H1 (cell line): ENCODE measurements around the gene ROR1. TPM values are rescaled to one million over a fixed set of nuclear protein-coding genes. Genes with fewer than 3 reads are reported as not detected.

Experiments used
- CTCF ChIA-PET: fragments of 300-600 bp; sonication (Branson Sonifier 250); formaldehyde crosslinking; loops from one replicate; lab custom pipeline; 2021; ENCODE audit not compliant: partially characterized antibody; lab: Charles Lee
- POLR2A ChIA-PET: fragments of 300-600 bp; sonication (Branson Sonifier 250); formaldehyde crosslinking; loops from one replicate; lab custom pipeline; 2021; ENCODE audit warnings: inconsistent platforms; ENCODE audit not compliant: partially characterized antibody; lab: Charles Lee
- DNase-seq, 2 experiments: peaks; one replicate each; pipeline versions ENCODE4 v3.0.0 to v3.0.0-alpha.2; 2010 to 2022; ENCODE audit warnings: low spot score in 2 of 2, low read depth in 1 of 2, mixed read lengths in 1 of 2
- FAIRE-seq: peaks from 2 replicates; lab custom pipeline; 2011; peaks lifted over from hg19 to GRCh38; lab: Jason Lieb, UNC
- H2AFZ ChIP-seq: 2 replicates; pipeline ENCODE4 v1.8.1; 2012; ENCODE audit warnings: low read length, inconsistent platforms
- H2AK5ac ChIP-seq: 2 replicates; pipeline ENCODE4 v1.6.1; 2013; ENCODE audit warnings: low read depth, low read length
- H2BK120ac ChIP-seq: replicated peaks from 2 replicates; pipeline ENCODE3; 2013; ENCODE audit warnings: low read depth, low read length, inconsistent platforms
- H2BK12ac ChIP-seq: 2 replicates; pipeline ENCODE4 v1.6.1; 2013; ENCODE audit warnings: low read depth, low read length
- H2BK15ac ChIP-seq: 2 replicates; pipeline ENCODE4 v1.6.1; 2013; ENCODE audit warnings: low read length
- H2BK20ac ChIP-seq: 2 replicates; pipeline ENCODE4 v1.6.1; 2013; ENCODE audit warnings: low read length
- H2BK5ac ChIP-seq: 2 replicates; pipeline ENCODE4 v1.6.1; 2013; ENCODE audit warnings: low read depth, low read length
- H3K14ac ChIP-seq: 2 replicates; pipeline ENCODE4 v1.6.1; 2013; ENCODE audit warnings: inconsistent platforms; ENCODE audit not compliant: insufficient read length
- H3K18ac ChIP-seq: 2 replicates; pipeline ENCODE4 v1.6.1; 2013; ENCODE audit warnings: low read length; ENCODE audit errors: extremely low read depth
- H3K23ac ChIP-seq: 2 replicates; pipeline ENCODE4 v1.6.1; 2013; ENCODE audit warnings: inconsistent platforms; ENCODE audit not compliant: insufficient read length
- H3K23me2 ChIP-seq: 2 replicates; pipeline ENCODE4 v1.6.1; 2013; ENCODE audit warnings: low read depth, low read length
- H3K27ac ChIP-seq: 2 replicates; pipeline ENCODE4 v1.6.1; 2011; ENCODE audit warnings: low read depth, low read length, inconsistent platforms
- H3K27me3 ChIP-seq, 4 experiments: replicated peaks in 1 of 4; 1 replicate in 1 of 4; 2 replicates in 3 of 4; pipeline versions ENCODE4 v1.6.1 to v1.8.1; 2011 to 2013; ENCODE audit warnings: low read length in 3 of 4, mild to moderate bottlenecking in 3 of 4, inconsistent platforms in 2 of 4, mixed read lengths in 2 of 4, moderate library complexity in 1 of 4; ENCODE audit not compliant: control insufficient read depth in 3 of 4, insufficient read depth in 3 of 4; ENCODE audit errors: extremely low read depth in 1 of 4
- H3K36me3 ChIP-seq, 4 experiments: 2 replicates each; pipeline versions ENCODE4 v1.6.1 to v1.8.1; 2011 to 2013; ENCODE audit warnings: mild to moderate bottlenecking in 4 of 4, low read length in 3 of 4, moderate library complexity in 2 of 4, control low read depth in 1 of 4, inconsistent platforms in 1 of 4; ENCODE audit not compliant: insufficient read depth in 4 of 4, control insufficient read depth in 2 of 4
- H3K4ac ChIP-seq: replicated peaks from 2 replicates; pipeline ENCODE3; 2013; ENCODE audit warnings: low read length, low read depth, mixed read lengths, inconsistent platforms; ENCODE audit not compliant: insufficient read length
- H3K4me1 ChIP-seq, 4 experiments: replicated peaks in 1 of 4; 1 replicate in 1 of 4; 2 replicates in 3 of 4; pipeline versions ENCODE4 v1.6.1 to v1.8.1; 2011 to 2013; ENCODE audit warnings: low read length in 3 of 4, inconsistent platforms in 2 of 4, mixed read lengths in 1 of 4; ENCODE audit not compliant: insufficient read depth in 4 of 4, control insufficient read depth in 3 of 4
- H3K4me2 ChIP-seq, 2 experiments: 2 replicates each; pipeline versions ENCODE4 v1.6.1 to v1.8.1; 2011 to 2013; ENCODE audit warnings: low read depth in 2 of 2, low read length in 2 of 2, control low read depth in 1 of 2, inconsistent platforms in 1 of 2, mild to moderate bottlenecking in 1 of 2; ENCODE audit not compliant: insufficient read depth in 1 of 2
- H3K4me3 ChIP-seq, 4 experiments: fragments of 200-600, 300-600 bp in 1 of 4; sonication (generic), shearing (Covaris generic), sonication (Bioruptor Twin) in 1 of 4; 2 replicates each; pipeline versions ENCODE4 v1.5.1 to v1.8.1; 2011 to 2016; ENCODE audit warnings: low read length in 4 of 4, low read depth in 3 of 4, control low read depth in 2 of 4, inconsistent platforms in 2 of 4, mild to moderate bottlenecking in 2 of 4, mixed read lengths in 1 of 4, moderate library complexity in 1 of 4; ENCODE audit not compliant: insufficient read depth in 2 of 4; ENCODE audit errors: extremely low read depth in 1 of 4
- H3K56ac ChIP-seq: replicated peaks from 2 replicates; pipeline ENCODE3; 2013; ENCODE audit warnings: low read depth, mild to moderate bottlenecking, mixed read lengths, low read length, inconsistent platforms; ENCODE audit not compliant: insufficient read length
- H3K79me1 ChIP-seq: 2 replicates; pipeline ENCODE4 v1.6.1; 2013; ENCODE audit warnings: low read depth, low read length, control low read depth
- H3K79me2 ChIP-seq, 2 experiments: 2 replicates each; pipeline versions ENCODE4 v1.6.1 to v1.8.1; 2012 to 2013; ENCODE audit warnings: low read length in 2 of 2, mild to moderate bottlenecking in 2 of 2, inconsistent platforms in 1 of 2; ENCODE audit not compliant: insufficient read depth in 2 of 2, control insufficient read depth in 1 of 2
- H3K9ac ChIP-seq, 4 experiments: replicated peaks in 1 of 4; 1 replicate in 1 of 4; 2 replicates in 3 of 4; pipeline versions ENCODE4 v1.6.1 to v1.8.1; 2011 to 2013; ENCODE audit warnings: low read depth in 3 of 4, low read length in 3 of 4, control low read depth in 2 of 4, mild to moderate bottlenecking in 2 of 4, moderate library complexity in 2 of 4, inconsistent platforms in 1 of 4; ENCODE audit errors: extremely low read depth in 1 of 4
- H3K9me3 ChIP-seq, 2 experiments: 2 replicates each; pipeline versions ENCODE4 v1.6.1 to v1.8.1; 2012 to 2013; ENCODE audit warnings: mild to moderate bottlenecking in 2 of 2, moderate library complexity in 2 of 2, control low read depth in 1 of 2, inconsistent platforms in 1 of 2, low read depth in 1 of 2, low read length in 1 of 2, mixed read lengths in 1 of 2; ENCODE audit not compliant: insufficient read depth in 2 of 2
- H4K20me1 ChIP-seq, 2 experiments: replicated peaks in 1 of 2; 2 replicates each; pipeline versions ENCODE3 to v1.8.1; 2011 to 2013; ENCODE audit warnings: inconsistent platforms in 2 of 2, low read length in 2 of 2, mild to moderate bottlenecking in 1 of 2; ENCODE audit not compliant: insufficient read depth in 2 of 2, control insufficient read depth in 1 of 2
- H4K5ac ChIP-seq: 2 replicates; pipeline ENCODE4 v1.6.1; 2013; ENCODE audit warnings: low read length, low read depth, mixed read lengths, inconsistent platforms; ENCODE audit not compliant: insufficient read length
- H4K8ac ChIP-seq: 2 replicates; pipeline ENCODE4 v1.8.0; 2013; ENCODE audit warnings: mild to moderate bottlenecking, moderate library complexity, low read length, inconsistent platforms; ENCODE audit not compliant: insufficient read depth; ENCODE audit errors: extremely low read depth
- H4K91ac ChIP-seq: replicated peaks from 2 replicates; pipeline ENCODE3; 2013; ENCODE audit warnings: low read length, mixed read lengths, inconsistent platforms; ENCODE audit not compliant: insufficient read length
- BACH1 ChIP-seq: IDR thresholded peaks from 2 replicates; pipeline ENCODE4 v1.6.1; 2012; ENCODE audit warnings: low read length, improper control_type of control experiment
- BRCA1 ChIP-seq: IDR thresholded peaks from 2 replicates; pipeline ENCODE4 v1.6.1; 2012; ENCODE audit warnings: low read depth, low read length, improper control_type of control experiment
- JUN ChIP-seq: IDR thresholded peaks from 2 replicates; pipeline ENCODE4 v1.6.1; 2011; ENCODE audit warnings: low read depth, mild to moderate bottlenecking, improper control_type of control experiment, low read length
- PHF8 ChIP-seq: fragments of 200-600 bp; sonication (generic); conservative IDR thresholded peaks from 2 replicates; pipeline ENCODE4 v1.7.1; 2012; ENCODE audit warnings: low read depth, mild to moderate bottlenecking, inconsistent platforms, low read length, moderate library complexity
- SIN3A ChIP-seq, 2 experiments: IDR thresholded peaks in 1 of 2; conservative IDR thresholded peaks in 1 of 2; 2 replicates each; pipeline ENCODE4 v1.6.1; 2011 to 2012; ENCODE audit warnings: low read length in 2 of 2, improper control_type of control experiment in 1 of 2, low read depth in 1 of 2, mild to moderate bottlenecking in 1 of 2
- WGBS, 2 experiments: shearing (Covaris generic) in 1 of 2; methylation state at CpG; one replicate each; pipeline versions ENCODE4 v1.1.6 to v1.1.7; 2013 to 2015; ENCODE audit warnings: low lambda C conversion rate in 2 of 2, mixed read lengths in 2 of 2, inconsistent platforms in 1 of 2, low coverage in 1 of 2, missing lambda C conversion rate in 1 of 2; ENCODE audit not compliant: insufficient replicate concordance in 2 of 2, insufficient coverage in 1 of 2, insufficient read length in 1 of 2; ENCODE audit errors: extremely low coverage in 1 of 2, missing lambda C conversion rate in 1 of 2; 5-methylcytosine and 5-hydroxymethylcytosine counted together
- polyA plus RNA-seq, 7 experiments: library from polyadenylated mRNA; depleted of rRNA in 3 of 7; stranded (reverse) in 5 of 7; unstranded in 2 of 7; fragments of >200 nt in 5 of 7; fragments of 200-250 nt in 2 of 7; gene quantifications; 1 replicate in 5 of 7; 2 replicates in 1 of 7; 4 replicates in 1 of 7; pipeline versions ENCODE4 v1.2.1 to v1.2.3, GENCODE V29; 2011 to 2013; ENCODE audit warnings: missing spikeins in 2 of 7, mixed read lengths in 2 of 7
- total RNA-seq: library from RNA; stranded (reverse); fragmentation: NEBNext Ultra II Directional; extraction: Animal tissue kit (Norgen Biotek cat#: 25700); gene quantifications from 2 replicates; pipeline ENCODE4 v1.2.1, GENCODE V29; 2021

ROR1 gene
- total and polyA plus RNA-seq, 2 of the 8 experiments (the other 6 are each of a cell fraction or from before 2014, with no cell fraction given), result 33.6 to 73.6 TPM

DNA sequence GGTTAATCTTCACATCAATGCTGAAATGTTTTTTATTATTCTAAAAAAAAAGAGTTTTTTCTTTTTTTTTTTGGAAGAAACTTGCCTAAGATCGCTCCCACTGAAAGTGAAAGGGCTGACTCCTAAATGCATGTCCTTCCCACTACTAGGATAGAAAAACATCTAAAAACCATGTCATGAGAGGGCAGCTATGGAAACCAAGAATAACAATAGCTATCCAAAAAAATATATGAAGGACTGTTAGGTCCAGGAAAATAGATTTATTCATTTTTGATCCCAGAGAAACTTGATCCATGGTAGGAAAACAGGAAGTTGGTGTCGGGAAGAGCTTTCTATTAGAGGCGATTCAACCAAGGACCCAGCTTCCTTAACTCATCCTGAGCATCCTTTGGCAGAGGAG, 23.1 kb upstream of the ROR1 start:
- Histone ChIP-seq H3K79me1 (no peaks in the 10 kb centered on the region), H3K4ac (no peak overlapping the region), H3K4me1 (peaks cover 0 to 9% (median 5%) of the 10 kb centered on the region in 4 experiments; a peak in 5 of 7 replicates), H2AFZ (no peak overlapping the region), H2BK120ac (no peak overlapping the region), H3K23me2 (no peaks in the 10 kb centered on the region; the same call in 1 of the 2 replicates), H4K91ac (no peak overlapping the region), H3K4me2 (no peak overlapping the region), H3K23ac (no peak overlapping the region), H3K18ac (no peak overlapping the region), H2BK5ac (no peak overlapping the region), H3K79me2 (no peaks in the 10 kb centered on the region), H3K36me3 (no peaks in the 10 kb centered on the region), H4K8ac (no peak overlapping the region), H3K56ac (no peak overlapping the region), H4K20me1 (no peaks in the 10 kb centered on the region), H2BK20ac (no peak overlapping the region), H3K27ac (no peak overlapping the region), H3K9me3 (no peaks in the 10 kb centered on the region), H2BK15ac (no peak overlapping the region), H3K4me3 (no peak overlapping the region), H3K9ac (no peak overlapping the region), H2BK12ac (no peak overlapping the region), H3K14ac (no peak overlapping the region), H2AK5ac (no peak overlapping the region), H4K5ac (no peak overlapping the region), H3K27me3 (0 out of 7 replicates have a peak, but pooled peaks cover 0 to 1% (median 0%) of the 10 kb centered on the region in 4 experiments)
- ChIA-PET POLR2A (interaction anchor here (1.7 kb wide), 1 partner anchor 28 kb away, joined by 4 read pairs; no protein-coding TSS in a partner anchor), CTCF (interaction anchor here (0.7 to 4.9 kb wide), 5 partner anchors 8 to 167 kb away, joined by 3 to 33 read pairs (median 3); no protein-coding TSS in a partner anchor)
- DNase-seq (no peak), FAIRE-seq (no peak)
- WGBS, 2 experiments, result 87% methylated on average over 3 of the region's 3 CpGs; no CpG with 5 or more reads in 1 of the 2 experiments
- no peak for TF ChIP-seq SIN3A (conservative IDR thresholded peaks at IDR 0.05 in 1 of 2, IDR thresholded peaks at IDR 0.05 in 1 of 2; ENCODE audit: low read depth in 1 of 2, low read length in 2 of 2)
- no peak for TF ChIP-seq PHF8
- no peak for TF ChIP-seq BRCA1
- TF ChIP-seq JUN, result no peak
- TF ChIP-seq BACH1, result no peak
